K562 (cell line): ENCODE results near the gene IL4I1. TPM values are rescaled to one million over a fixed set of nuclear protein-coding genes. Genes with fewer than 3 reads are reported as not detected.

ENCODE experiments used
- AFF1 ChIP-seq, 2 experiments: fragments of 450-650 bp; IDR thresholded peaks; 2 replicates each; pipeline ENCODE4 v1.6.1; 2018; ENCODE audit warnings: mild to moderate bottlenecking in 2 of 2, low read depth in 1 of 2; ENCODE audit not compliant: partially characterized antibody in 2 of 2
- ERF ChIP-seq: fragments of 450-650 bp; formaldehyde crosslinking; IDR thresholded peaks from 2 replicates; pipeline ENCODE4 v1.4.0; 2020; ENCODE audit warnings: mild to moderate bottlenecking, mixed read lengths
- HINFP ChIP-seq: fragments of 450-650 bp; conservative IDR thresholded peaks from 2 replicates; pipeline ENCODE4 v1.6.1; 2016; ENCODE audit warnings: missing genetic modification characterization, low read depth, mild to moderate bottlenecking, control low read depth, missing compliant biosample characterization
- JUND ChIP-seq, 2 experiments: IDR thresholded peaks; 2 replicates in 1 of 2; 3 replicates in 1 of 2; pipeline ENCODE4 v1.6.1; 2011; ENCODE audit warnings: borderline replicate concordance in 2 of 2, low read depth in 2 of 2, low read length in 2 of 2, improper control_type of control experiment in 1 of 2, missing biosample characterization in 1 of 2, missing genetic modification characterization in 1 of 2, missing genetic modification reagents in 1 of 2
- KAT7 ChIP-seq: sonication (generic); formaldehyde crosslinking; IDR thresholded peaks from 2 replicates; pipeline ENCODE4 v1.8.0; 2022; ENCODE audit warnings: missing genetic modification reagents, mild to moderate bottlenecking, borderline replicate concordance
- MED1 ChIP-seq: sonication (generic); formaldehyde crosslinking; IDR thresholded peaks from 2 replicates; pipeline ENCODE4 v1.8.1; 2023; ENCODE audit warnings: missing genetic modification reagents, borderline replicate concordance
- MTA2 ChIP-seq: fragments of 450-650 bp; IDR thresholded peaks from 2 replicates; pipeline ENCODE4 v1.6.1; 2016; ENCODE audit warnings: low read depth
- PTBP1 ChIP-seq: fragments of 200-400 bp; formaldehyde crosslinking; IDR thresholded peaks from 2 replicates; pipeline ENCODE4 v1.6.1; 2017; ENCODE audit warnings: low read depth, low read length
- RAD21 ChIP-seq, 2 experiments: fragments of 250-450 bp in 1 of 2; fragments of 450-650 bp in 1 of 2; sonication (Bioruptor Pico) in 1 of 2; formaldehyde crosslinking in 1 of 2; IDR thresholded peaks in 1 of 2; conservative IDR thresholded peaks in 1 of 2; 2 replicates each; pipeline versions ENCODE4 v1.4.0 to v1.8.0; 2020 to 2022; ENCODE audit warnings: mild to moderate bottlenecking in 2 of 2, moderate library complexity in 1 of 2
- XRCC5 ChIP-seq: fragments of 200-400 bp; formaldehyde crosslinking; IDR thresholded peaks from 2 replicates; pipeline ENCODE4 v1.6.1; 2017; ENCODE audit warnings: low read depth, mild to moderate bottlenecking, low read length
- ZNF232 ChIP-seq: sonication (generic); formaldehyde crosslinking; IDR thresholded peaks from 2 replicates; pipeline ENCODE4 v1.8.0; 2022; ENCODE audit warnings: mild to moderate bottlenecking, missing genetic modification reagents
- ZNF77 ChIP-seq: fragments of 250-450 bp; sonication (Bioruptor Pico); IDR thresholded peaks from 2 replicates; pipeline ENCODE4 v1.5.0; 2020
- polyA plus RNA-seq, 8 experiments: library from polyadenylated mRNA; depleted of rRNA in 4 of 8; stranded (reverse) in 5 of 8; unstranded in 3 of 8; fragments of >200 nt; fragmentation: Nextera tagmentation in 2 of 8; fragmentation: Illumina TruSeq in 1 of 8; extraction: Ambion mirVana in 2 of 8; extraction: Trizol in 1 of 8; gene quantifications; 2 replicates each; pipeline versions ENCODE4 v1.2.1 to v1.2.3, GENCODE V29; 2011 to 2014; ENCODE audit warnings: inconsistent platforms in 1 of 8, missing spikeins in 1 of 8
- total RNA-seq, 7 experiments: library from RNA; depleted of rRNA in 6 of 7; stranded (reverse); fragments of >200 nt in 6 of 7; fragmentation: Illumina TruSeq in 2 of 7; extraction: Trizol in 2 of 7; gene quantifications; 2 replicates each; pipeline versions ENCODE4 v1.2.1 to v1.2.3, GENCODE V29; 2011 to 2021; ENCODE audit warnings: low replicate concordance in 1 of 7
- TF ChIP-seq, protein P1 (sequence below): fragments of 200-800 bp; sonication (Bioruptor generic); IDR thresholded peaks from 2 replicates; pipeline ENCODE4 v1.6.1; 2016; ENCODE audit warnings: missing genetic modification characterization, missing compliant biosample characterization

Gene IL4I1
- total and polyA plus RNA-seq, 9 of the 15 experiments (the other 6 are each of a cell fraction or from before 2014, with no cell fraction given) = 0.06 to 0.95 (median 0.43) TPM; not detected in 2

DNA sequence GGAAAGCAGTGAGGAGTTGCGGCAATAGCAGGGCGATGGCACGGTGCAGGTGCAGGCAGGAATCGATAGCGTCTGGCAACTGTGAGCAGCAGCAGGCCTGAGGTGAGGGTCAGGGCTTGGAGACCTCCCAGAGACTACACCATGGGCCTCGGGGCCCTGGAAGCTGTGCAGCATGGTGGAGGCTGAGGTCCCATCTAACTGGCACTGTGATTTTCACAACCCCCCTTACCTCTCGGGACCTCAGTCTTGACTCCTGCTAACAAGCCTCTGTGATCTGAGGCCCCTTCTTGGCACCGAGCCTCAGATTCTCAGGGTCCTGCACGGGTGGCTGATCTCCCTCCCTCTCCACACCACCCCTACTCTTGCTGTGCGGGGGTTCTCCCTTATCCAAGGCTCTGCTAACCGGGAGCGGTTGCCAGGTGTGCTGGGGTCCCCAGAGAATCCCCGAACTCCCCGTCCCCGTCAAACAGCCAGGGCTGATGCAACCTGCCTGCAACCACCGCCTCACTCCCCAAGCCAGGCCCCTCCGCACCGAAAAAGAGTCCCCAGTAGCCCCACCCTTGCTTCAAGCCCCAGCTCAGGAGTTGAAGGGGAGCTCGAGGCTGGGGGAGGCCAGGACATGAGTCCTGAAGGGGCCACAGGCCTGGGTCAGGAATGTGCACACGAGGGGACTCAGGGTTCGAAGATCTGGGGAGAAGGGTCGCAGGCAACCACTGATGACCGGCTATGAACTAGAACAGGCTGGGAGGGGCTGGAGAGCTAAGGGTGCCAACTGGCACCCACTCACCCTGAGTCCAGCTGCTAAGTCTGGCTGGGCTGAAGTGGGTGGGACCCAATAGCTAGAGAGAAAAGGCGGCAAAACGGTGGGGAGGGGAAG is 27.6 kb upstream of the IL4I1 start (continued):
- TF ChIP-seq, protein P1, sequence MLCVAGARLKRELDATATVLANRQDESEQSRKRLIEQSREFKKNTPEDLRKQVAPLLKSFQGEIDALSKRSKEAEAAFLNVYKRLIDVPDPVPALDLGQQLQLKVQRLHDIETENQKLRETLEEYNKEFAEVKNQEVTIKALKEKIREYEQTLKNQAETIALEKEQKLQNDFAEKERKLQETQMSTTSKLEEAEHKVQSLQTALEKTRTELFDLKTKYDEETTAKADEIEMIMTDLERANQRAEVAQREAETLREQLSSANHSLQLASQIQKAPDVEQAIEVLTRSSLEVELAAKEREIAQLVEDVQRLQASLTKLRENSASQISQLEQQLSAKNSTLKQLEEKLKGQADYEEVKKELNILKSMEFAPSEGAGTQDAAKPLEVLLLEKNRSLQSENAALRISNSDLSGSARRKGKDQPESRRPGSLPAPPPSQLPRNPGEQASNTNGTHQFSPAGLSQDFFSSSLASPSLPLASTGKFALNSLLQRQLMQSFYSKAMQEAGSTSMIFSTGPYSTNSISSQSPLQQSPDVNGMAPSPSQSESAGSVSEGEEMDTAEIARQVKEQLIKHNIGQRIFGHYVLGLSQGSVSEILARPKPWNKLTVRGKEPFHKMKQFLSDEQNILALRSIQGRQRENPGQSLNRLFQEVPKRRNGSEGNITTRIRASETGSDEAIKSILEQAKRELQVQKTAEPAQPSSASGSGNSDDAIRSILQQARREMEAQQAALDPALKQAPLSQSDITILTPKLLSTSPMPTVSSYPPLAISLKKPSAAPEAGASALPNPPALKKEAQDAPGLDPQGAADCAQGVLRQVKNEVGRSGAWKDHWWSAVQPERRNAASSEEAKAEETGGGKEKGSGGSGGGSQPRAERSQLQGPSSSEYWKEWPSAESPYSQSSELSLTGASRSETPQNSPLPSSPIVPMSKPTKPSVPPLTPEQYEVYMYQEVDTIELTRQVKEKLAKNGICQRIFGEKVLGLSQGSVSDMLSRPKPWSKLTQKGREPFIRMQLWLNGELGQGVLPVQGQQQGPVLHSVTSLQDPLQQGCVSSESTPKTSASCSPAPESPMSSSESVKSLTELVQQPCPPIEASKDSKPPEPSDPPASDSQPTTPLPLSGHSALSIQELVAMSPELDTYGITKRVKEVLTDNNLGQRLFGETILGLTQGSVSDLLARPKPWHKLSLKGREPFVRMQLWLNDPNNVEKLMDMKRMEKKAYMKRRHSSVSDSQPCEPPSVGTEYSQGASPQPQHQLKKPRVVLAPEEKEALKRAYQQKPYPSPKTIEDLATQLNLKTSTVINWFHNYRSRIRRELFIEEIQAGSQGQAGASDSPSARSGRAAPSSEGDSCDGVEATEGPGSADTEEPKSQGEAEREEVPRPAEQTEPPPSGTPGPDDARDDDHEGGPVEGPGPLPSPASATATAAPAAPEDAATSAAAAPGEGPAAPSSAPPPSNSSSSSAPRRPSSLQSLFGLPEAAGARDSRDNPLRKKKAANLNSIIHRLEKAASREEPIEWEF = no peak
- no peak for TF ChIP-seq MTA2
- no peak for TF ChIP-seq XRCC5
- TF ChIP-seq ZNF232 (CRISPR knock-in tag) = no peak
- TF ChIP-seq KAT7 (CRISPR knock-in tag) = 0 out of 2 replicates have a peak, but pooled peaks have one; percentile 13
- peak; percentile 15 to 35; a peak in 1 of 4 replicates for TF ChIP-seq RAD21 (CRISPR knock-in tag; conservative IDR thresholded peaks at IDR 0.05 in 1 of 2, IDR thresholded peaks at IDR 0.05 in 1 of 2)
- 0 out of 2 replicates have a peak, but pooled peaks have one; percentile 39 for TF ChIP-seq HINFP (tag)
- TF ChIP-seq ERF = no peak
- TF ChIP-seq AFF1 (IDR thresholded peaks at IDR 0.05; ENCODE audit: low read depth in 1 of 2, partially characterized antibody in 2 of 2) = peak in 1 of 2 experiments; percentile 75
- TF ChIP-seq JUND (IDR thresholded peaks at IDR 0.05; ENCODE audit: borderline replicate concordance, low read depth, low read length) = peak; percentile 84
- TF ChIP-seq JUND (tag; IDR thresholded peaks at IDR 0.05; ENCODE audit: borderline replicate concordance, low read depth, low read length) = peak; percentile 19; the same call in 1 of the 3 replicates
- no peak for TF ChIP-seq PTBP1
- no peak for TF ChIP-seq MED1 (CRISPR knock-in tag)
- TF ChIP-seq ZNF77 (CRISPR knock-in tag) = no peak
